ENCODE results near the gene HMX3.

The HMX3 gene

DNA sequence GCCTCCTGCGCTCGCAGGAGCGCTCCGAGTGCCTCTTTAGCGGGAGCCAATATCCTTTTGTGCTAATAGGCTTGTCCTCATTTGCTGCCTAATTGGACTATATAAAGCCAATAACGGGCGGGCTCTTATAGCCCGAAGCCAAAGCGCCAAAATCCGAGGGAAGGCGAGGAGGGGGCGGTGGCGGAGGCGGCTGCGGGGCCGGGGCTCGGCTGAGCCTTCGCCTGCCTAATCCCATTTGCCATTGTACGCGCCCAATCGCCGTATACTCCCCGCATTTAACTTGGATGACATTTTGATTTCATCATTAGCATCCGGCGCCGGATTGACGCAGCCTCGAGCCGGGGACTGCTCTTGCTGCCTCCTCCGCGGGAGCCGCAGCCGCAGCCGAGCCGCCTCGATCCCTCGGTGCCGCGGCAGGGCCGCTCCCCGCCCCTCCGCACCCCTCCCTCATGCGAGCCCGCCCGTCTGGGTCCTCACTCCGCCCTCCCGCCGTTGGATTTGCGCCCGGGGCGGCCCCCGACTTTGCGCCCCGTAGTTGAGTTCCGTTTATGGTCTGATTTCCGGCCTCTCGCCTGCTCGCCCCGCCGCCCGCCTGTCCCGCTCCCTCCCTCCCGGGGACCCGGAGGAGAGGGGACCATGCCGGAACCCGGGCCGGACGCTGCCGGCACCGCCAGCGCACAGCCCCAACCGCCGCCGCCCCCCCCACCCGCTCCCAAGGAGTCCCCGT lies at the start of gene HMX3:
Gene HMX3, plus strand, starts transcription at position 556 of the 727 bp plus-strand sequence. Its CDS starts 81 bp downstream, at position 637.
- Histone ChIP-seq H2AFZ (ENCODE audit: low read depth) (no peak within 1 kb of the TSS), H3K27ac (no peak within 1 kb of the TSS), H3K4me3 (IDR thresholded peaks at IDR 0.05; ENCODE audit: insufficient read depth, low read depth, low read length) (no peak within 1 kb of the TSS), H3K27me3 (ENCODE audit: insufficient read depth, low read depth) (no peaks in the 10 kb centered on the region), H3K36me3 (ENCODE audit: insufficient read depth) (no peaks in the 10 kb centered on the region), H3K9ac (no peak within 1 kb of the TSS), H3K79me2 (ENCODE audit: insufficient read depth, low read depth) (no peaks in the 10 kb centered on the region), H3K4me2 (no peak within 1 kb of the TSS), H3K4me1 (ENCODE audit: low read depth, poor library complexity, severe bottlenecking) (no peaks in the 10 kb centered on the region), H4K20me1 (ENCODE audit: insufficient read depth) (no peaks in the 10 kb centered on the region)
- TF ChIP-seq, protein P1, sequence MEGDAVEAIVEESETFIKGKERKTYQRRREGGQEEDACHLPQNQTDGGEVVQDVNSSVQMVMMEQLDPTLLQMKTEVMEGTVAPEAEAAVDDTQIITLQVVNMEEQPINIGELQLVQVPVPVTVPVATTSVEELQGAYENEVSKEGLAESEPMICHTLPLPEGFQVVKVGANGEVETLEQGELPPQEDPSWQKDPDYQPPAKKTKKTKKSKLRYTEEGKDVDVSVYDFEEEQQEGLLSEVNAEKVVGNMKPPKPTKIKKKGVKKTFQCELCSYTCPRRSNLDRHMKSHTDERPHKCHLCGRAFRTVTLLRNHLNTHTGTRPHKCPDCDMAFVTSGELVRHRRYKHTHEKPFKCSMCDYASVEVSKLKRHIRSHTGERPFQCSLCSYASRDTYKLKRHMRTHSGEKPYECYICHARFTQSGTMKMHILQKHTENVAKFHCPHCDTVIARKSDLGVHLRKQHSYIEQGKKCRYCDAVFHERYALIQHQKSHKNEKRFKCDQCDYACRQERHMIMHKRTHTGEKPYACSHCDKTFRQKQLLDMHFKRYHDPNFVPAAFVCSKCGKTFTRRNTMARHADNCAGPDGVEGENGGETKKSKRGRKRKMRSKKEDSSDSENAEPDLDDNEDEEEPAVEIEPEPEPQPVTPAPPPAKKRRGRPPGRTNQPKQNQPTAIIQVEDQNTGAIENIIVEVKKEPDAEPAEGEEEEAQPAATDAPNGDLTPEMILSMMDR (conservative IDR thresholded peaks at IDR 0.05; ENCODE audit: low read depth, low read length): no peak

GRCh38 chr10:123086281-123086680 lies 49.5 kb upstream of the HMX3 start:
- no peaks in the 10 kb centered on the region for H3K36me3 ChIP-seq (ENCODE audit: insufficient read depth)
- H3K4me1 ChIP-seq (ENCODE audit: low read depth, poor library complexity, severe bottlenecking): no peaks in the 10 kb centered on the region
- H3K4me2 ChIP-seq: no peak overlapping the region
- no peak overlapping the region for H3K4me3 ChIP-seq (IDR thresholded peaks at IDR 0.05; ENCODE audit: insufficient read depth, low read depth, low read length)
- no peaks in the 10 kb centered on the region for H3K79me2 ChIP-seq (ENCODE audit: insufficient read depth, low read depth)
- no peak overlapping the region for H3K9ac ChIP-seq
- H4K20me1 ChIP-seq (ENCODE audit: insufficient read depth): no peaks in the 10 kb centered on the region
- no peak overlapping the region for H2AFZ ChIP-seq (ENCODE audit: low read depth)
- TF ChIP-seq, protein P1 (conservative IDR thresholded peaks at IDR 0.05; ENCODE audit: low read depth, low read length): no peak
- no peaks in the 10 kb centered on the region for H3K27me3 ChIP-seq (ENCODE audit: insufficient read depth, low read depth)
- no peak overlapping the region for H3K27ac ChIP-seq

DNA sequence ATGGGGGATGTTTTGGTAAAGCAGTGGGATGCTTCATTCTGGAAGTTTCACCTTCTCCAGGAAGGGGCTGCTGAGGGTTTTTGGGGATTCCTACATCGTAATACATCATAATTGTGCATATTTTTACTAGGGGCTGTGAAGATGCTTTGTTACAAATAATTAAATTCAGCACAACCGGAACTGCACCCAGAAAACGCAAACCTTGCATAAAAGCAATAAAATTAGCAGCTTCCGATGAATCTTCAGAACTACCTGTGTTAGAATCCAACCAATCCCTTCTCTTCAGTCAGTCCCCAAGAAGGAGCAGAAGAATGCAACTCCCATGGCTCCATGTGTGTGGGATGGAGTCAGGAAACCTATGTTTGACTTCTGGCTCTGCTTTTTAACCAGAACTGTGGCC lies 48.4 kb upstream of the HMX3 start:
- H3K27me3 ChIP-seq (ENCODE audit: insufficient read depth, low read depth): no peaks in the 10 kb centered on the region
- TF ChIP-seq, protein P1 (conservative IDR thresholded peaks at IDR 0.05; ENCODE audit: low read depth, low read length): no peak

GRCh38 chr10:123087786-123088185 lies 48.0 kb upstream of the HMX3 start:
- H3K9ac ChIP-seq: no peak overlapping the region
- H2AFZ ChIP-seq (ENCODE audit: low read depth): no peak overlapping the region
- no peaks in the 10 kb centered on the region for H3K79me2 ChIP-seq (ENCODE audit: insufficient read depth, low read depth)
- no peak overlapping the region for H3K4me3 ChIP-seq (IDR thresholded peaks at IDR 0.05; ENCODE audit: insufficient read depth, low read depth, low read length)
- no peaks in the 10 kb centered on the region for H3K4me1 ChIP-seq (ENCODE audit: low read depth, poor library complexity, severe bottlenecking)
- H3K27me3 ChIP-seq (ENCODE audit: insufficient read depth, low read depth): no peaks in the 10 kb centered on the region
- no peaks in the 10 kb centered on the region for H3K36me3 ChIP-seq (ENCODE audit: insufficient read depth)
- no peak overlapping the region for H3K4me2 ChIP-seq
- H4K20me1 ChIP-seq (ENCODE audit: insufficient read depth): no peaks in the 10 kb centered on the region
- H3K27ac ChIP-seq: no peak overlapping the region
- TF ChIP-seq, protein P1 (conservative IDR thresholded peaks at IDR 0.05; ENCODE audit: low read depth, low read length): no peak

More for the DNA sequence above, 48.4 kb upstream of the HMX3 start:
- H3K4me1 ChIP-seq (ENCODE audit: low read depth, poor library complexity, severe bottlenecking): no peaks in the 10 kb centered on the region
- no peak overlapping the region for H3K4me3 ChIP-seq (IDR thresholded peaks at IDR 0.05; ENCODE audit: insufficient read depth, low read depth, low read length)
- H3K4me2 ChIP-seq: no peak overlapping the region
- H2AFZ ChIP-seq (ENCODE audit: low read depth): no peak overlapping the region
- no peaks in the 10 kb centered on the region for H4K20me1 ChIP-seq (ENCODE audit: insufficient read depth)
- no peaks in the 10 kb centered on the region for H3K79me2 ChIP-seq (ENCODE audit: insufficient read depth, low read depth)
- H3K36me3 ChIP-seq (ENCODE audit: insufficient read depth): no peaks in the 10 kb centered on the region
- no peak overlapping the region for H3K9ac ChIP-seq
- no peak overlapping the region for H3K27ac ChIP-seq
